Peyer's patch (tissue), 4 donors: ENCODE measurements around the gene KIF18B.

Experiments used
- CTCF ChIP-seq, 6 experiments: fragments of 450-650 bp in 4 of 6; fragments of 200-600 bp in 2 of 6; sonication (generic) in 1 of 6; IDR thresholded peaks; one replicate each; pipeline ENCODE4 v1.5.1; 2017 to 2019; ENCODE audit warnings: antibody characterized with exemption in 6 of 6, mild to moderate bottlenecking in 3 of 6, moderate library complexity in 1 of 6
- POLR2A ChIP-seq, 2 donors: fragments of 450-650 bp; IDR thresholded peaks; one replicate each; pipeline ENCODE4 v1.5.1; 2017; ENCODE audit warnings: antibody characterized with exemption in 2 of 2, mild to moderate bottlenecking in 2 of 2, moderate library complexity in 2 of 2

GRCh38 chr17:44908761-44909326, 38.7 kb downstream of the KIF18B start:
- TF ChIP-seq POLR2A (IDR thresholded peaks at IDR 0.05) (no peak), CTCF (IDR thresholded peaks at IDR 0.05) (no peak)
